ENCODE measurements around the gene RASA3. TPM values are rescaled to one million over a fixed set of nuclear protein-coding genes. Genes with fewer than 3 reads are reported as not detected.

The RASA3 gene
- total RNA-seq, 1 donor from 2014 or later, result 44.8 TPM

DNA sequence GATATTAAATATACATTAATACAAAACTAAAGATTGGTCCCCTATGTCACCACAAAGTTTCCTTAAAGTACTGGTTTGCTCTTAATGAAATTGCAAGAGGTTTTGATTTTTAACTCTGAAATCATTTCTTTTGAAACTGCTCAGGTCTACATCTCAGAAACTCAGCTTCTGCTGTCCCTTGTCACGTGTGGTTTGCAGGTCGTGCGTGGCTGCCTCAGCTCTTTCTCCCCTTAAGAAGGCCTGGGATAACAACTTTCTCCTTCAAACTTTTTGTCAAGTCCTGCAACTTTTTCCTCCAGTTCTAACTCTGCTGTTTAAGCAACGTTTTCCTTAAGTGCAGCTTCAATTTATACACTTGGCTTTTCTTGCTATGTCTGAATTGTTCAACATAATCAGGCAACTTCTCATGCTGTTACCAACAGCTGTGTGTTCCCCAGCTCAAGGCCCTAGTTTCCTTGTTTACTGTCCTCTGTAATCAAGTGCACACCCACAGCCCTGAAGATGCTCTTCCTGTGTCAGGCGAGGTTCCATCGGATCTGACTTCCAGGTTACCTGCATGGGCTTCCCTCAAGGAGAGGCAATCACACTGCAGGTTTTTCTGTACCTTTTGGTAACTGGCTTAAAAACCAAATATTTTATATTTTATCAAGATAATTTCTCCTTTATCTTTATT lies 172.0 kb downstream of the RASA3 start:
- no peak overlapping the region for H3K27ac Mint-ChIP-seq (ENCODE audit: unreplicated experiment)
- H3K4me1 Mint-ChIP-seq (ENCODE audit: unreplicated experiment), result no peaks in the 10 kb centered on the region
- H3K27me3 Mint-ChIP-seq (ENCODE audit: unreplicated experiment), result no peaks in the 10 kb centered on the region
- H3K36me3 Mint-ChIP-seq (ENCODE audit: unreplicated experiment), result peaks cover 24% of the 10 kb centered on the region
- DNase-seq (ENCODE audit: extremely low spot score, unreplicated experiment), result no peak
- peaks cover 4% of the 10 kb centered on the region for H3K9me3 Mint-ChIP-seq (ENCODE audit: unreplicated experiment)
- TF ChIP-seq, protein P1, sequence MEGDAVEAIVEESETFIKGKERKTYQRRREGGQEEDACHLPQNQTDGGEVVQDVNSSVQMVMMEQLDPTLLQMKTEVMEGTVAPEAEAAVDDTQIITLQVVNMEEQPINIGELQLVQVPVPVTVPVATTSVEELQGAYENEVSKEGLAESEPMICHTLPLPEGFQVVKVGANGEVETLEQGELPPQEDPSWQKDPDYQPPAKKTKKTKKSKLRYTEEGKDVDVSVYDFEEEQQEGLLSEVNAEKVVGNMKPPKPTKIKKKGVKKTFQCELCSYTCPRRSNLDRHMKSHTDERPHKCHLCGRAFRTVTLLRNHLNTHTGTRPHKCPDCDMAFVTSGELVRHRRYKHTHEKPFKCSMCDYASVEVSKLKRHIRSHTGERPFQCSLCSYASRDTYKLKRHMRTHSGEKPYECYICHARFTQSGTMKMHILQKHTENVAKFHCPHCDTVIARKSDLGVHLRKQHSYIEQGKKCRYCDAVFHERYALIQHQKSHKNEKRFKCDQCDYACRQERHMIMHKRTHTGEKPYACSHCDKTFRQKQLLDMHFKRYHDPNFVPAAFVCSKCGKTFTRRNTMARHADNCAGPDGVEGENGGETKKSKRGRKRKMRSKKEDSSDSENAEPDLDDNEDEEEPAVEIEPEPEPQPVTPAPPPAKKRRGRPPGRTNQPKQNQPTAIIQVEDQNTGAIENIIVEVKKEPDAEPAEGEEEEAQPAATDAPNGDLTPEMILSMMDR (IDR thresholded peaks at IDR 0.05), result no peak
- no peak overlapping the region for H3K4me3 Mint-ChIP-seq (ENCODE audit: unreplicated experiment)

DNA sequence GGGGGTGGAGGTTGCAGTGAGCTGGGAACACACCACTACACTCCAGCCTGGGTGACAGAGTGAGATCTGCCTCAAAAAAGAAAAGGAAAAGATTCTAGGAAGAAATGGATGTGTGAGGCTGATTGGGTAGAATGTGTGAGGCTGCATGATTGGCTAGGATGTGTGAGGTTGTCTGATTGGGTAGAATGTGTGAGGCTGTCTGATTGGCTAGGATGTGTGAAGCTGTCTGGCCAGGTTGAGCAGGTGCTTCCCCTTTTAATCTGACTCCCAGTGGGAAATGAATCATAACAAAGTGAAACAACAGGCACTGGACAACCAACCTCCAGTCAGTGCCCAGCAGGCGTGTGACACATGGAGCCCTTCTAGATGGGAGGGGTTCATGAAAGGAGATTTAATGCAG lies 173.2 kb downstream of the RASA3 start:
- H3K27ac Mint-ChIP-seq (ENCODE audit: unreplicated experiment), result no peak overlapping the region

DNA sequence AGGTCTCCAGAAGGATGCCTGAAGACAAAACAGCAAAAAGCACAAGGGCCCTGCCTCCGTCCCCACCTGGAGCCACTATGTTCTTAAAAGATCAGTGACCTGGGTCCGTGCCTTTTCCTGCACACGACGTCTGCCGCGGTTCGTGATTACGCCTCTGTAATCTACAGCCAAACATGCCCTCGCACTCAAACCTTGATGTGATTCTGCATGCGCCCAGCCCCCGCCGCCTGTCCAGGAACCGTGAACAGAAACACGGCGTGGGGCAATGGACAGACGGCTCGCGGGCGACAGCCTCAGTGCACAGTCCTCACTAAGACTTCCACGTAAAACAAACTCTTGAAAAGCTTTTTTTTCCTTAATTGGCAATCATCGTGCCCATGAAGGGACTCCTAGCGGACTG lies 174.1 kb downstream of the RASA3 start:
- DNase-seq (ENCODE audit: extremely low spot score, unreplicated experiment), result no peak
- Mint-ChIP-seq H3K27ac (ENCODE audit: unreplicated experiment) (no peak overlapping the region), H3K27me3 (ENCODE audit: unreplicated experiment) (no peaks in the 10 kb centered on the region)

More for the DNA sequence above, 173.2 kb downstream of the RASA3 start:
- H3K36me3 Mint-ChIP-seq (ENCODE audit: unreplicated experiment), result peaks cover 29% of the 10 kb centered on the region
- no peaks in the 10 kb centered on the region for H3K27me3 Mint-ChIP-seq (ENCODE audit: unreplicated experiment)
- peaks cover 4% of the 10 kb centered on the region for H3K9me3 Mint-ChIP-seq (ENCODE audit: unreplicated experiment)
- no peak for DNase-seq (ENCODE audit: extremely low spot score, unreplicated experiment)
- H3K4me1 Mint-ChIP-seq (ENCODE audit: unreplicated experiment), result no peaks in the 10 kb centered on the region
- no peak overlapping the region for H3K4me3 Mint-ChIP-seq (ENCODE audit: unreplicated experiment)
- TF ChIP-seq, protein P1 (IDR thresholded peaks at IDR 0.05), result no peak

DNA sequence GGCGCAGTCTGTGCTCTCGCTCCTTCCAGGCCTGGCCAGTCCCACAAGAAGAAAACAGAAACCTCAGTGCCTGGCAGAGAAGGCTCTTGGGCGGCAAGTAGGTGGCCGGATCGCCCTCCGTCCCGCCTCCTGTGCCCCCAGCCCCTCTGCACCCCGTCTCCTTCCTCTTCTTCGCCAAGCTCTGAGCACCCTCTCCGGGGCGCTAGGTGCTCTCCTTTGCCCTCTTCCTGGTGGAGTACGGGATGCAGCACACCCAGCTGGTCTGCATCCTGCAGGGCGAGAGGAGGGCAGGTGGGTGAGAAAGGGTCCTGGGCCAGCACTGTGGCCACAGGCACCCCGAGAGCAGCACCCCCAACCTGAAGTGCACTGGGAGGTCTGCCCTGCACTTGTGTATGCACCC lies 175.9 kb downstream of the RASA3 start:
- H3K4me3 Mint-ChIP-seq (ENCODE audit: unreplicated experiment), result no peak overlapping the region
- no peaks in the 10 kb centered on the region for H3K4me1 Mint-ChIP-seq (ENCODE audit: unreplicated experiment)
- no peaks in the 10 kb centered on the region for H3K27me3 Mint-ChIP-seq (ENCODE audit: unreplicated experiment)
- H3K27ac Mint-ChIP-seq (ENCODE audit: unreplicated experiment), result no peak overlapping the region
- H3K9me3 Mint-ChIP-seq (ENCODE audit: unreplicated experiment), result peaks cover 4% of the 10 kb centered on the region
- no peak for DNase-seq (ENCODE audit: extremely low spot score, unreplicated experiment)
- H3K36me3 Mint-ChIP-seq (ENCODE audit: unreplicated experiment), result peaks cover 28% of the 10 kb centered on the region
- TF ChIP-seq, protein P1 (IDR thresholded peaks at IDR 0.05), result no peak

More for the DNA sequence above, 174.1 kb downstream of the RASA3 start:
- H3K9me3 Mint-ChIP-seq (ENCODE audit: unreplicated experiment), result peaks cover 4% of the 10 kb centered on the region
- no peaks in the 10 kb centered on the region for H3K4me1 Mint-ChIP-seq (ENCODE audit: unreplicated experiment)
- H3K36me3 Mint-ChIP-seq (ENCODE audit: unreplicated experiment), result peaks cover 29% of the 10 kb centered on the region
- H3K4me3 Mint-ChIP-seq (ENCODE audit: unreplicated experiment), result no peak overlapping the region
- TF ChIP-seq, protein P1 (IDR thresholded peaks at IDR 0.05), result no peak

DNA sequence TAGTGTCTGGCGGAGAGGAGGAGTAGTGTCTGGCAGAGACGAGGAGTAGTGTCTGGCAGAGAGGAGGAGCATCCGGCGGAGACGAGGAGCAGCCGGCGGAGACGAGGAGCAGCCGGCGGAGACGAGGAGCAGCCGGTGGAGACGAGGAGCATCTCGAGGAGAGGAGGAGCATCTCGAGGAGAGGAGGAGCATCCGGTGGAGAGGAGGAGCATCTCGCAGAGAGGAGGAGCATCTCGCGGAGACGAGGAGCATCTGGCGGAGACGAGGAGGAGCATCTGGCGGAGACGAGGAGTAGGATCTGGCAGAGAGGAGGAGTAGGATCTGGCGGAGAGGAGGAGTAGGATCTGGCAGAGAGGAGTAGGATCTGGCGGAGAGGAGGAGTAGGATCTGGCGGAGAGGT lies 176.7 kb downstream of the RASA3 start:
- Mint-ChIP-seq H3K4me1 (ENCODE audit: unreplicated experiment) (no peaks in the 10 kb centered on the region), H3K36me3 (ENCODE audit: unreplicated experiment) (peaks cover 28% of the 10 kb centered on the region)
- no peak for DNase-seq (ENCODE audit: extremely low spot score, unreplicated experiment)

More for the DNA sequence above, 176.7 kb downstream of the RASA3 start:
- no peak overlapping the region for H3K4me3 Mint-ChIP-seq (ENCODE audit: unreplicated experiment)
- H3K27ac Mint-ChIP-seq (ENCODE audit: unreplicated experiment), result no peak overlapping the region
- TF ChIP-seq, protein P1 (IDR thresholded peaks at IDR 0.05), result no peak
- H3K9me3 Mint-ChIP-seq (ENCODE audit: unreplicated experiment), result peaks cover 4% of the 10 kb centered on the region
- no peaks in the 10 kb centered on the region for H3K27me3 Mint-ChIP-seq (ENCODE audit: unreplicated experiment)
